Prostate gland (tissue), 2 donors: ENCODE measurements around the gene PIAS1. TPM values are rescaled to one million over a fixed set of nuclear protein-coding genes. Genes with fewer than 3 reads are reported as not detected.
"Not testable (repeated sequence)": the region's sequence is repeated elsewhere in the genome, so short reads cannot be mapped to it uniquely, and the experiment has no call there.

Experiments used
- DNase-seq: peaks from one replicate; pipeline ENCODE4 v3.0.0-alpha.2; 2019; ENCODE audit warnings: low spot score
- H3K27ac ChIP-seq, 2 donors: fragments of 200-600 bp; sonication (generic); 2 replicates each; pipeline ENCODE4 v1.5.1; 2017 to 2019
- H3K27me3 ChIP-seq: fragments of 200-600 bp; sonication (generic); replicated peaks from 2 replicates; pipeline ENCODE4 v1.5.1; 2019; ENCODE audit not compliant: insufficient read depth
- H3K36me3 ChIP-seq, 2 donors: fragments of 200-600 bp; sonication (generic); 1 replicate in 1 of 2; 2 replicates in 1 of 2; pipeline versions ENCODE4 v1.5.1 to v1.8.1; 2017 to 2019
- H3K4me1 ChIP-seq: fragments of 200-600 bp; sonication (generic); replicated peaks from 2 replicates; pipeline ENCODE4 v1.5.1; 2019
- H3K4me3 ChIP-seq, 2 donors: fragments of 200-600 bp; sonication (generic); 2 replicates each; pipeline ENCODE4 v1.5.1; 2017 to 2019
- H3K9me3 ChIP-seq: fragments of 200-600 bp; sonication (generic); 2 replicates; pipeline ENCODE4 v1.5.1; 2017
- POLR2A ChIP-seq: fragments of 450-650 bp; IDR thresholded peaks from one replicate; pipeline ENCODE4 v1.6.1; 2016; ENCODE audit warnings: antibody characterized with exemption, mild to moderate bottlenecking
- POLR2AphosphoS5 ChIP-seq: sonication (generic); formaldehyde crosslinking; IDR thresholded peaks from one replicate; pipeline ENCODE4 v1.6.1; 2017; ENCODE audit warnings: antibody characterized with exemption
- WGBS: methylation state at CpG from one replicate; pipeline ENCODE4 v1.1.5; 2018; 5-methylcytosine and 5-hydroxymethylcytosine counted together
- intact Hi-C: fragments of 100-400 bp; cut with DNase I; formaldehyde crosslinking; loops from one replicate; pipeline ENCODE4 v1.14.2; 2022
- total RNA-seq, 2 donors: library from RNA; depleted of rRNA; stranded (reverse); fragments of >200 nt; gene quantifications; one replicate each; pipeline ENCODE4 v1.1.0, GENCODE V29; 2016
- TF ChIP-seq, protein P1 (sequence below), 4 experiments: fragments of 200-600 bp in 2 of 4; fragments of 450-650 bp in 2 of 4; sonication (generic) in 2 of 4; IDR thresholded peaks; 1 replicate in 3 of 4; 2 replicates in 1 of 4; pipeline ENCODE4 v1.5.1; 2016 to 2019; ENCODE audit warnings: antibody characterized with exemption in 4 of 4, mild to moderate bottlenecking in 2 of 4, moderate library complexity in 2 of 4

PIAS1 gene
- total RNA-seq, 2 donors from 2014 or later: 40.9 to 58.4 TPM

- Histone ChIP-seq H3K9me3 (no peaks in the 10 kb centered on the region), H3K27me3 (no peaks in the 10 kb centered on the region), H3K27ac (peak overlapping the region; percentile 5 to 23), H3K4me3 (no peak overlapping the region), H3K4me1 (no peaks in the 10 kb centered on the region), H3K36me3 (no peaks in the 10 kb centered on the region)
- TF ChIP-seq POLR2AphosphoS5 (peak; percentile 25), POLR2A (no peak)
- TF ChIP-seq, protein P1, sequence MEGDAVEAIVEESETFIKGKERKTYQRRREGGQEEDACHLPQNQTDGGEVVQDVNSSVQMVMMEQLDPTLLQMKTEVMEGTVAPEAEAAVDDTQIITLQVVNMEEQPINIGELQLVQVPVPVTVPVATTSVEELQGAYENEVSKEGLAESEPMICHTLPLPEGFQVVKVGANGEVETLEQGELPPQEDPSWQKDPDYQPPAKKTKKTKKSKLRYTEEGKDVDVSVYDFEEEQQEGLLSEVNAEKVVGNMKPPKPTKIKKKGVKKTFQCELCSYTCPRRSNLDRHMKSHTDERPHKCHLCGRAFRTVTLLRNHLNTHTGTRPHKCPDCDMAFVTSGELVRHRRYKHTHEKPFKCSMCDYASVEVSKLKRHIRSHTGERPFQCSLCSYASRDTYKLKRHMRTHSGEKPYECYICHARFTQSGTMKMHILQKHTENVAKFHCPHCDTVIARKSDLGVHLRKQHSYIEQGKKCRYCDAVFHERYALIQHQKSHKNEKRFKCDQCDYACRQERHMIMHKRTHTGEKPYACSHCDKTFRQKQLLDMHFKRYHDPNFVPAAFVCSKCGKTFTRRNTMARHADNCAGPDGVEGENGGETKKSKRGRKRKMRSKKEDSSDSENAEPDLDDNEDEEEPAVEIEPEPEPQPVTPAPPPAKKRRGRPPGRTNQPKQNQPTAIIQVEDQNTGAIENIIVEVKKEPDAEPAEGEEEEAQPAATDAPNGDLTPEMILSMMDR (IDR thresholded peaks at IDR 0.05): peak; percentile 66 to 82 (median 78)
- intact Hi-C loops: loop anchor here (2.0 kb wide), 1 partner anchor 348 kb away; no protein-coding TSS in a partner anchor
- 52% methylated on average over 20 of the region's 23 CpGs for WGBS
- no peak for DNase-seq
Observed at GRCh38 chr15:68210821-68211655, 156.9 kb downstream of the PIAS1 start.

DNA sequence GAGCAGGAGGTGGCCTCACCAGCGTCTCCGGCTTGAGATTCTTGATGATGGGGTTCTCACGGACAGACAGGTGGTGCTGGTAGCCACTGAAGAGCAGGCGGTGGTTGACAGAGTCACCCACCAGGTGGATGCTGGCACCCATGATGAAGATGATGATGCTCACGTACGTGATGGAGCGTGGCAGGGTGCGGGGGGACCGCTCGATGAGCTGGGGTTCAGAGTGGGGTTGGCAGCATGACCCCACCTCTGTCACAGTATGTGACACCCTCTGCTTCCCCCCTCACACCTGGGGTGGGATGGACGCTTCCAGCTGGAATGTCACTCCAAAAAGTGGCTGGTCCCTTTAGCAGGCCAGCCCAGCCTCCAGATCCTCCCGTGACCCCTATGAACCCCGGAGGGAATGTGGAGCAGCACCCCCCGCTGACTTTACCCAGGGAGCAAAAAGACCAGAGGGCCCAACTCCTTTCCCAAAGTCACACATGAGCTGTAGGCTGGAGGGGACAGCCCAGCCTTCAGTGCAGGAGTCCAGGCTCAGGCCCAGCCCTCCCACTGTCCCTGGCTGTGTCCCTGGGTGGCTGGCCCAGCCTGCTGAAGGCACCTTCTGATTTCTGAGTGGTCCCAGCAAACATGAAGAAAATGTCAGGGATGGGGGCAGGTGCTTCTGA lies 157.7 kb downstream of the PIAS1 start:
- no peaks in the 10 kb centered on the region for H3K4me1 ChIP-seq
- H3K27ac ChIP-seq: no peak overlapping the region
- H3K36me3 ChIP-seq: no peaks in the 10 kb centered on the region
- no peaks in the 10 kb centered on the region for H3K27me3 ChIP-seq
- no peak overlapping the region for H3K4me3 ChIP-seq
- TF ChIP-seq, protein P1 (IDR thresholded peaks at IDR 0.05): no peak
- TF ChIP-seq POLR2A (no peak), POLR2AphosphoS5 (no peak)
- WGBS: 94% methylated on average over 14 of the region's 14 CpGs
- intact Hi-C loops: loop anchor here (2.0 kb wide), 1 partner anchor 349 kb away; no protein-coding TSS in a partner anchor
- no peaks in the 10 kb centered on the region for H3K9me3 ChIP-seq
- DNase-seq: no peak

DNA sequence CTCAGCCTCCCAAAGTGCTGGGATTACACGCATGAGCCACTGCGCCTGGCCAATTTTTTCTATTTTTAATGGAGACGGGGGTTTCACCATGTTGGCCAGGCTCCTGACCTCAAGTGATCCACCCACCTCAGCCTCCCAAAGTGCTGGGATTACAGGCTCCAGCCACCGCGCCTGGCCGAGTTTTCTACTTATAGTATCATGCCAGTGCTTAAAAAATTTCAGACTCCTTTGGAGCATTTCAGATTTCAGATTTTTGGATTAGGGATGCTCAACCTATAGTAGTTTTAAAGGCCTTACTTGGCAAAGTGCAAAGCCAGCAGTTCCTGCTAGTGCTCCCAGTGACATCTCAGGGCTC lies 159.4 kb downstream of the PIAS1 start:
- DNase-seq, intact Hi-C loops: not testable (repeated sequence)

DNA sequence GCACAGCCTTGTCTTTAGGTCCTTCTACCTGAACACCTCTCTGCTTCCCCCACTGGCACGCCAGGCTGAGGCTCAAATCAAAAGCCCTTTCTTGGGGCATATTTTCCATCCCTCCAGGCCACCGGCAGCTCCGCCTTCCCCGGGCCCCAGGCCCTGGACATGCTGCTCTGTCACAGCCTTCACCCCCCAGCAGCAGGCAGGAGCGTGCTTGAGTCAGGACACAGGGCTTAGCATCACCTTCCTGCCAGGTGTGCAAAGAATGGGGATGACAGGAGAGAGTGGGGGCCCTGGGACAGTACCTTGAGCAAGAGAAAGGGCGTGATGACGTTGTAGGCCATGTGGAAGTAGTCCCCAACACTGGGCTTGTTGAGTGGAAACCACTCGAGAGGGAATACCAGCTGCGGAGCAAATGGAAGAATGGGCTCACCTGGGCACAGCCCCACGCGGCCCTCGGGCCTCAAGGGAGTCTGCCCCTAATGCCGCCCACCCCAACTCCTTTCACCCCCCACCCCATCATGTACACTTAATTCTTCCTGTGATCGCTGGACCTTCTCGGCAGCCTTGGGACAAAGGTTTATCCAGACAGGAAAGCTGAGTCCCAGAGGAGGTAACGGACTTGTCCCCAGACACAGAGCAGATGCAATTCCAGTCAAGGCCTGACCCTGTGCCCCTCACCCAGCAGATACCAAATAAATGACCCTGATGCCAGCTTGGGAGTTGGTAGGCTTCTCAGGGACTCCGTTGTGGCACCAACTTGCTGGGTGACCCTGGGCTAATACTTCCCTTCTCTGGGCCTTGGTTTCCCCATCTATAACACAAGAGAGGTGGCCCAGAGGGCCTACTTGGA lies 160.1 kb downstream of the PIAS1 start:
- H3K36me3 ChIP-seq: no peaks in the 10 kb centered on the region
- no peak overlapping the region for H3K4me3 ChIP-seq
- no peaks in the 10 kb centered on the region for H3K4me1 ChIP-seq
- no peaks in the 10 kb centered on the region for H3K9me3 ChIP-seq
- H3K27me3 ChIP-seq: no peaks in the 10 kb centered on the region
- TF ChIP-seq POLR2A (no peak), POLR2AphosphoS5 (no peak)
- TF ChIP-seq, protein P1 (IDR thresholded peaks at IDR 0.05): no peak
- no peak overlapping the region for H3K27ac ChIP-seq
- 94% methylated on average over 17 of the region's 17 CpGs for WGBS
- DNase-seq: no peak
- intact Hi-C loops: no loop called here

More for the DNA sequence above, 159.4 kb downstream of the PIAS1 start:
- not testable (repeated sequence) for H3K36me3 ChIP-seq, H3K4me3 ChIP-seq, H3K27ac ChIP-seq, H3K9me3 ChIP-seq, H3K27me3 ChIP-seq, H3K4me1 ChIP-seq
- WGBS: 90% methylated on average over 6 of the region's 6 CpGs

DNA sequence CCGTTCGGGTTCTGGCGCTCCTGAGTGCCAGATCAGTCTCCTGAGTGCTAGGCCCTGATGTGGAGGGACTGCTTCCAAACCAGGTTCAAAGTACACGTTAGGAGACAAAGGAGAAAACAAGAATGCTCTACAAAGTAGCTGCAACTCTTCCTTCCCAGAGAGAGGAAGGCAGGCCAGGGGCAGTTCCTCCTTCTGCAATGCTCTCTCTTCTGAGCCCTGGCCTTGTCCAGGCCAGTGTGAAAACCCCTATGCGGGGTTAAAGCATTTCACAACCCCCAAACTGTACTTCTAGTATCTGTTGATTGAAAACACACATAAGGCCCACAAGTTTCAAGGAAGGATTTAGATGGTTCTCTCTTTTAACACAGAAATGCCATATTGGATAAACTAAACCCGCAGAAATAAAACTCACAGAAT lies 160.7 kb downstream of the PIAS1 start:
- intact Hi-C loops: no loop called here
- Histone ChIP-seq H3K27ac (no peak overlapping the region), H3K9me3 (no peaks in the 10 kb centered on the region), H3K36me3 (no peaks in the 10 kb centered on the region), H3K4me1 (no peaks in the 10 kb centered on the region), H3K4me3 (no peak overlapping the region), H3K27me3 (no peaks in the 10 kb centered on the region)
- 75% methylated on average over 6 of the region's 6 CpGs for WGBS
- TF ChIP-seq POLR2A: no peak
- TF ChIP-seq POLR2AphosphoS5: no peak
- TF ChIP-seq, protein P1 (IDR thresholded peaks at IDR 0.05): no peak
- no peak for DNase-seq
